LHCN-M2 (cell line): ENCODE results near the gene PTPRG. TPM values are rescaled to one million over a fixed set of nuclear protein-coding genes. Genes with fewer than 3 reads are reported as not detected.
"Not testable (repeated sequence)": the region's sequence is repeated elsewhere in the genome, so short reads cannot be mapped to it uniquely, and the experiment has no call there.

Source experiments
- DNase-seq: peaks from one replicate; pipeline ENCODE4 v3.0.0-alpha.2; 2012; ENCODE audit warnings: low read depth
- total RNA-seq: library from RNA; depleted of rRNA; stranded (reverse); fragments of >200 nt; gene quantifications from 2 replicates; pipeline ENCODE4 v1.2.3, GENCODE V29; 2014

The PTPRG gene
- total RNA-seq, 1 experiment from 2014 or later, result 32.2 TPM

GRCh38 chr3:61748288-61748687, 186.9 kb downstream of the PTPRG start:
- no peak for DNase-seq

GRCh38 chr3:61750766-61751165, 189.4 kb downstream of the PTPRG start:
- DNase-seq, result no peak

DNA sequence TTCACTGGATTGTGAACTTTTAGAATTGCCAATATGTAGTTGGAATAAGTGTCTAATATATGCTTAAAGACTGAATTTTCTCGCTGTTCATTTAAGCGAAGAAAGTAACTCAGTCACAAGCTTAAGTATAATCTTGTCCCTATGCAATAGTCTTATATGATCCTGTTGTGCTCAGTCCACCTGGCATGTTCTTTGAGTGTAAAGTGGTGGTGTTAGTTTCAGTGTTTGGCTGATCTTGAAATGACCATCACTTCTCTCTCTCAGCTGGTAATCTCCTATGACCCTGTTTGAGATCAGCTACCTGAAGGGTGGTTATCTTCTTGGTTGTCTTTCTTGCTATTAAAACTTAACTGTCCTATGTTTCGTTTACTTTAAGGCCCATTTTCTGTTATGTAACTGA, 197.5 kb downstream of the PTPRG start:
- no peak for DNase-seq

DNA sequence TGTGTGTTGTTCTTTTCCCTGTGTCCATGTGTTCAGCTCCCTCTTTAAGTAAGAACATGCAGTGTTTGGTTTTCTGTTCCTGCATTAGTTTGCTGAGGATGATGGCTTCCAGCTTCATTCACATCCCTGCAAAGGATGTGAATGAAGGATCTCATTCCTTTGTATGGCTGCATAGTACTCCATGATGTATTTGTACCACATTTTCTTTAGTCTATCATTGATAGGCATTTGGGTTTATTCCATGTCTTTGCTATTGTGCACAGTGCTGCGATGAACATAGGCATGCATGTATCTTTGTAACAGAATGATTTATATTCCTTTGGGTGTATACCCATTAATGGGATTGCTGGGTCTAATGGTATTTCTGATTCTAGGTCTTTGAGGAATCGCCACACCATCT, 199.4 kb downstream of the PTPRG start:
- DNase-seq, result not testable (repeated sequence)

- DNase-seq, result no peak
These were observed 200.5 kb downstream of the PTPRG start for GRCh38 chr3:61761694-61762430.

GRCh38 chr3:61765157-61765876, 203.9 kb downstream of the PTPRG start:
- no peak for DNase-seq

- peak; percentile 13 for DNase-seq
These were observed 207.1 kb downstream of the PTPRG start for GRCh38 chr3:61768284-61769037.

DNA sequence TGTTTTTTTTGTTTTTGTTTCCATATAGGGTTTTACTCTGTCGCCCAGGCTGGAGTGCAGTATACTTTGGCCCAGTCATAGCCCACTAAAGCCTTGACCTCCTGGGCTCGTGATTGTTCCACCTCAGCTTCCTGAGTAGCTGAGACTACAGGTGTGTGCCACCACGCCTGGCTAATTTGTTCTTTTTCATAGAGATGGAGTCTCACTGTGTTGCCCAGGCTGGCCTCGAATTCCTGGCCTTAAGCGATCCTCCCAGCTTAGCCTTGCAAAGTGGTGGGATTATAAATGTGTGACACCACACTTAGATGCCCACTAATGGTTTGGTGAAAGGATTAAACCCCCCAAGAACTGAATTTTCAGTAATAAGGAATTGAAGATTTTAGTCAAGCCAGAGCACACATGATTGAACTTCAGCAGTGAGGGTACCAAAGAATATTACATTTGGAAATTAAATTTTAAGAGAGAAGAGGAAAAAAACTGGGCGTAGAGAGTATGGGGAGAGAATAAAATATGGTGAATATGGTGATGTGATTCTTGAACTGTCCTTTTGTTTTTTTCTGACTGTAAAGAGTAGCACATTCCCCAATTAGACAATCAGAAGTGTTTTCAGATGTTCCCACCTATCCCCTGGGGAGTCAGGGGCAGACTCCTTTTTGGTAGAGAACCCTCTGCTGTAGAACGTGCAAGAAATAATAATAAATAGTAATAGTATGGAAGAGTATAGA, 208.1 kb downstream of the PTPRG start:
- no peak for DNase-seq

DNA sequence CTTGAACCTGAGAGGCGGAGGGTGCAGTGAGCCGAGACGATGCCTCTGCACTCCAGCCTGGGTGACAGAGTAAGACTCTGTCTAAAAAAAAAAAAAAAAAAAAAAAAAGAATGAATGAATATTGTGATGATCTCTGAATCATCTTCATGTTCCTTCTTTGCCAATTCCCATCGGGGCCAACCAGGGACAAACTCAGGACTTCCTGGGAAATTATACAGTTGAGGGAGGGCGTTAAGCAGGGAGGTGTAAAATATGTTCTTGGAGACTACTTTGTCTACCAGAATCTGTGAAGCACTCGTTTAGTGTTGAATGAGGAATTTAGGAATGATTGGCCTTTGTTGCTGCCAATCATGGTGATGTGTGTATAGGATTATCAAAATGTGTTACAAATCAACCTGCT, 210.6 kb downstream of the PTPRG start:
- peak; percentile 52 for DNase-seq

GRCh38 chr3:61772456-61772855, 211.1 kb downstream of the PTPRG start:
- DNase-seq, result peak; percentile 51

DNA sequence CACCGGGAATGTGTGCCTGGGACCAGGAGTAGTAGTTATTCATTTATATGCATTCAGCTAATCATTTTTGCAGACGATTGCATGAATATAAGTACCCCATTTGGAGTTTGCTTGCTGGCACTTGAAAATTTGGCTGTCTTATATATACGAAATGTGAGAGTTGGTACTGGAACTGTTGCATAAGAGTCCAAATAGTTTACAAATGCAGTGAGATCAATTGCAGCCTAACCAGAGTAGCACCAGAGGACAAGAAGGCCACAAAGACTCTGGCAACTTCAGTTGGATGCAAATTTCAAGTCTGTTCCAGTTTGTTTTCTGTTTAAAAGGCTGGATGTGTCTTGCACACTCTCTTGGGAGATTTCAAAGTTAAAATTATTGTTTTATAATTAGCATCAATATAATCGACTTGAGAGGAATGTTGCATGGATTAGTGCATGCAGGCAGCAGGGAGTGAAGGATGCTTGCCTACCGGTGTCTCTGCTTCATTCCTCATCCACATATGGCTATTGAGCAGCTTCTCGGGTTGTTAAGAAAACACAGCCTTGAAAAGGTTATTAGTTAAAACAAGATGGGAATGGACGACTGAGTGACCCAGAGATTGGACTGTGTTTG, 213.0 kb downstream of the PTPRG start:
- no peak for DNase-seq

- DNase-seq, result no peak
These were observed 215.0 kb downstream of the PTPRG start for GRCh38 chr3:61776390-61776789.

DNA sequence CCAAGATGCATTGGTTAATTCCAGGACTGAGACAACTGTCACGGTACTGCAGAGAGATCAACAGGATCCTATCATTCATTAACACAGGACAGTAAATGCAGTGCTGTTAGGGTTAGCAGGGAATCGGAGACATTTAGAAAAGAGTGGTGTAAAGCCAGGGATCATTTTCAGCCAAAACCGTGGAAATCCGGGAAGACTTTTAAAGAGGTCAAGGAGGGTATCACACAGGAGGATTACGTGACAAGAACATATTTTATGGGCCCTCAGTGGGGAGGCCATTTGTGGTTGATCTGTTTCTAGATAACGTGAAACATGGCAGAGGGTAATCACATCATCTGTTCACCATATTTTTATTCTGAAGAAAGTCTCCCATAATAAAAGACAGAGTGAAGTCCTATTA, 216.1 kb downstream of the PTPRG start:
- DNase-seq, result no peak

DNA sequence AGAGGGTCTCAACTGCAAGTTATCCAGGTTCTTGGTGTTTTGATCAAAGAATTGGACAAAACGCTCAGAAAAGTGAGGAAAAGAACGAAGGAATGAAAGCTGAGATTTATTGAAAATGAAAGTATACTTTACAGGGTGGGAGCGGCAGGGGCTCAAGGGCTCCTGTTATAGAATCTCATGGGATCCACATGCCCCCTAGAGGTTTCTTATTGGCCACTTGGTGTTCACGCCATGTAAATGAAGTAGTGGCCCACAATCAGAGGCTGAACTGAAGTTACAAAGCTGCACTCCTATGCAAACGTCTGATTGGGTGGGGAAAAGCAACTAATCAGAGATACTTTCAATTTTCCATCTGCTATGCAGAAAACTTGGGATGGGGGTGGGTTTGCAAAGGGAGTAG, 216.7 kb downstream of the PTPRG start:
- DNase-seq, result no peak

GRCh38 chr3:61780016-61780415, 218.6 kb downstream of the PTPRG start:
- no peak for DNase-seq

GRCh38 chr3:61780455-61781228, 219.3 kb downstream of the PTPRG start:
- DNase-seq, result no peak

DNA sequence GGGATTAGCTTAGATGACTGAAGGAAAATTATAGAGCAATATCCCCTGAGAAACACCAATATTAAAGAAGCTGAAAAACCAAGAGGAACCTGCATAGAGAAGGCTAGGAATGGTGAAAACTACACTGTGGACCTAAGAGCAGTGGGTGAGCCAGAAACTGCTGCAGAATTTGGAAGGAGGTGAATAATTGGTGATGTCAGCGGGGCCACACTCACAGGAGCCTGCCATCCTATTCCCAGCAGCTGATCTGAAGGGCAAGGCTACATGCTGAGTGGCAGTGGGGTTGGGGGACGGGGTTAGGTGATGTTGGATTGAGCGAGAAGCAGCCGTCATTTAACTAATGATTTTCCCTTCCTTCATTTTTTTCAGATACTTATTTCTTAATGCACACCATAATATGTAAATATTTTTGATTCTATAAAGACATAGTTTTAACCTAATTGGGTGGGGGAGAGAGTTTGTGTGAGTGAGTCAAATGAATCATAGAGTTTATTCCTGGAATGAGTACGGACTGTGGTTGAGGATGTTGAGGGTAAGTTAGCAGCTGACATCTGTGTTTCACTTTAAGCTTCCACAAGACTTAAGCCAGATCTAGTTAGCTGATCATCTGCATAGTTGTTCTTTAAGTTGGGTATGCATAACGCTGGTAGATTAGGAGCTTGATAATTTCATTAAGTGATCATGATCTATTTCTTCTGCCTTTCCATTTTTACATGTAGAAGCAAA, 222.8 kb downstream of the PTPRG start:
- peak; percentile 85 for DNase-seq

GRCh38 chr3:61788623-61789507, 227.5 kb downstream of the PTPRG start:
- DNase-seq, result no peak

DNA sequence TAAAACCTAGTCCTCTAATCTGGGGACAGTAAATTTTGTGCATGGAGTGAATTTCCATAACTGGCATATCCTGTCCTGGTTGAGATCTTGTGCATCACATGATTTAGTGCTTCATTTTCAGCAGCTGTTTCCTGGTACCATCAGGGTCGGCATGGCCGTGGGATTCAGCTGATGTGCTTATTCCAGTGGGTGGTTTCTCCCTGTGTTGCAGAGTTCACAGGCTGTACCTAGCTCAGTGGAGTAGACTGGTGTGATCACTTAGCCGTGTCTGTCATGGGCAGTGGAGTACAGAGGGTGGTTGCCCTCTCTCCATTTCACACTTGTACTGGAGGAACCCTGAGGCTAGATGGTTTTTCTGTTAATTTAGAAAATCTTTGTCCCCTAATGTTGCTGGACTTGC, 228.5 kb downstream of the PTPRG start:
- peak; percentile 42 for DNase-seq
